GM12878 (cell line): Measurements from ENCODE around the gene EMSY. TPM values are rescaled to one million over a fixed set of nuclear protein-coding genes. Genes with fewer than 3 reads are reported as not detected.

Source experiments
- ATAC-seq: fragments of 200-7000 bp; cut with Tn5 transposase; 3 replicates; pipeline ENCODE4 v1.9.1; 2020; ENCODE audit warnings: mild to moderate bottlenecking, moderate library complexity
- BruUV-seq: library from RNA; stranded (reverse); fragments of 400-500 nt; replicated peaks from 2 replicates; lab custom pipeline; 2021; lab: Mats Ljungman, UMichigan
- CTCF ChIA-PET: fragments of 300-600 bp; sonication (Branson Sonifier 250); formaldehyde crosslinking; extraction: SDS; loops from one replicate; lab custom pipeline; 2021; ENCODE audit warnings: inconsistent platforms; lab: Yijun Ruan, JAX
- POLR2A ChIA-PET: fragments of 350-600 bp; formaldehyde crosslinking; extraction: SDS; loops from one replicate; lab custom pipeline; 2021; ENCODE audit warnings: inconsistent platforms; lab: Charles Lee
- RAD21 ChIA-PET: fragments of 300-600 bp; sonication (Branson Sonifier 250); formaldehyde crosslinking; loops from one replicate; lab custom pipeline; 2023; ENCODE audit warnings: antibody characterized with exemption; ENCODE audit not compliant: unreplicated experiment; lab: Charles Lee
- SMC1A ChIA-PET: fragments of 300-600 bp; sonication (Branson Sonifier 250); formaldehyde crosslinking; loops from one replicate; lab custom pipeline; 2023; ENCODE audit not compliant: unreplicated experiment, uncharacterized antibody; lab: Charles Lee
- DNase-seq: peaks from one replicate; pipeline ENCODE4 v3.0.0-alpha.2; 2011; ENCODE audit warnings: low read depth, low spot score
- FAIRE-seq: peaks from 3 replicates; lab custom pipeline; 2011; peaks lifted over from hg19 to GRCh38; lab: Jason Lieb, UNC
- H2AFZ ChIP-seq: 2 replicates; pipeline ENCODE4 v1.6.0; 2011; ENCODE audit warnings: low read depth, low read length, control low read depth; ENCODE audit not compliant: control insufficient read depth
- H3K27ac ChIP-seq: 2 replicates; pipeline ENCODE4 v1.5.1; 2011; ENCODE audit warnings: control low read depth; ENCODE audit not compliant: control insufficient read depth, insufficient read depth
- H3K27me3 ChIP-seq, 2 experiments: replicated peaks in 1 of 2; 2 replicates each; pipeline versions ENCODE4 v1.6.0 to v1.6.1; 2011; ENCODE audit warnings: low read length in 1 of 2; ENCODE audit not compliant: control insufficient read depth in 2 of 2, insufficient read depth in 2 of 2
- H3K36me3 ChIP-seq, 2 experiments: 2 replicates each; pipeline ENCODE4 v1.5.1; 2011; ENCODE audit warnings: low read length in 1 of 2; ENCODE audit not compliant: control insufficient read depth in 2 of 2, insufficient read depth in 2 of 2
- H3K4me1 ChIP-seq: 2 replicates; pipeline ENCODE4 v1.6.1; 2011; ENCODE audit warnings: mild to moderate bottlenecking, low read length, moderate library complexity, mixed read lengths; ENCODE audit not compliant: control insufficient read depth, insufficient read depth
- H3K4me2 ChIP-seq: 2 replicates; pipeline ENCODE4 v1.6.0; 2011; ENCODE audit warnings: control low read depth; ENCODE audit not compliant: control insufficient read depth, insufficient read depth
- H3K4me3 ChIP-seq: fragments of 200-600 bp; sonication (generic); 2 replicates; pipeline ENCODE4 v1.5.1; 2016
- H3K79me2 ChIP-seq: 2 replicates; pipeline ENCODE4 v1.6.0; 2011; ENCODE audit warnings: low read length; ENCODE audit not compliant: control insufficient read depth, insufficient read depth
- H3K9ac ChIP-seq: 2 replicates; pipeline ENCODE4 v1.8.0; 2011; ENCODE audit warnings: low read length, control low read depth, mixed read lengths; ENCODE audit not compliant: control insufficient read depth, insufficient read depth
- H3K9me3 ChIP-seq: replicated peaks from 3 replicates; pipeline ENCODE4 v1.5.1; 2011; ENCODE audit warnings: mild to moderate bottlenecking, low read length; ENCODE audit not compliant: control insufficient read depth, insufficient read depth
- H4K20me1 ChIP-seq: 2 replicates; pipeline ENCODE4 v1.6.0; 2011; ENCODE audit not compliant: control insufficient read depth, insufficient read depth
- BACH1 ChIP-seq: fragments of 450-650 bp; IDR thresholded peaks from 2 replicates; pipeline ENCODE4 v1.6.1; 2017; ENCODE audit warnings: mild to moderate bottlenecking, borderline replicate concordance
- BHLHE40 ChIP-seq, 2 experiments: fragments of 450-650 bp in 1 of 2; IDR thresholded peaks; 2 replicates each; pipeline ENCODE4 v1.6.1; 2011 to 2017; ENCODE audit warnings: low read depth in 2 of 2, borderline replicate concordance in 1 of 2, improper control_type of control experiment in 1 of 2, low read length in 1 of 2, mild to moderate bottlenecking in 1 of 2
- BMI1 ChIP-seq: fragments of 450-650 bp; IDR thresholded peaks from 2 replicates; pipeline ENCODE4 v1.6.1; 2016; ENCODE audit warnings: mild to moderate bottlenecking, moderate library complexity, borderline replicate concordance
- CBX3 ChIP-seq: fragments of 200-600 bp; sonication (generic); IDR thresholded peaks from 2 replicates; pipeline ENCODE4 v1.6.1; 2016; ENCODE audit warnings: low read depth, borderline replicate concordance
- CHD4 ChIP-seq: fragments of 200-600 bp; sonication (generic); IDR thresholded peaks from 2 replicates; pipeline ENCODE4 v1.6.1; 2016; ENCODE audit warnings: mild to moderate bottlenecking
- DPF2 ChIP-seq: fragments of 450-650 bp; IDR thresholded peaks from 2 replicates; pipeline ENCODE4 v1.6.1; 2017; ENCODE audit warnings: mild to moderate bottlenecking
- NRF1 ChIP-seq: conservative IDR thresholded peaks from 2 replicates; pipeline ENCODE4 v1.6.1; 2011; ENCODE audit warnings: mild to moderate bottlenecking, low read depth, low read length, improper control_type of control experiment
- RB1 ChIP-seq: fragments of 450-650 bp; formaldehyde crosslinking; IDR thresholded peaks from 2 replicates; pipeline ENCODE4 v1.6.1; 2017; ENCODE audit warnings: mild to moderate bottlenecking, borderline replicate concordance
- RBBP5 ChIP-seq: fragments of 200-600 bp; sonication (generic); conservative IDR thresholded peaks from 2 replicates; pipeline ENCODE4 v1.6.1; 2016
- TARDBP ChIP-seq: IDR thresholded peaks from 2 replicates; pipeline ENCODE4 v1.6.1; 2016; ENCODE audit warnings: borderline replicate concordance
- TBL1XR1 ChIP-seq: IDR thresholded peaks from 2 replicates; pipeline ENCODE4 v1.6.1; 2012; ENCODE audit warnings: low read depth, low read length, improper control_type of control experiment
- WGBS: methylation state at CpG from one replicate; pipeline ENCODE4 v1.1.6; 2016; ENCODE audit warnings: low lambda C conversion rate; ENCODE audit not compliant: insufficient replicate concordance, insufficient coverage; ENCODE audit errors: missing lambda C conversion rate; 5-methylcytosine and 5-hydroxymethylcytosine counted together
- in situ Hi-C: fragments of 300-500 bp; cut with MboI; formaldehyde crosslinking; loops from 9 replicates; pipeline ENCODE4 v1.14.3; 2018; ENCODE audit warnings: mixed read lengths
- intact Hi-C: fragments of 100-400 bp; cut with micrococcal nuclease; formaldehyde crosslinking; loops from one replicate; pipeline ENCODE4 v1.14.2; 2022; ENCODE audit not compliant: unreplicated experiment
- polyA plus RNA-seq, 11 experiments: library from polyadenylated mRNA; depleted of rRNA in 4 of 11; unstranded in 6 of 11; stranded (reverse) in 5 of 11; fragments of >200 nt; fragmentation: Nextera tagmentation in 4 of 11; fragmentation: Illumina TruSeq in 1 of 11; extraction: Ambion mirVana in 4 of 11; extraction: Trizol in 1 of 11; gene quantifications; 1 replicate in 1 of 11; 2 replicates in 10 of 11; pipeline versions ENCODE4 v1.2.1 to v1.2.3, GENCODE V29; 2011 to 2016; ENCODE audit warnings: inconsistent platforms in 2 of 11, missing spikeins in 2 of 11, low read depth in 1 of 11
- total RNA-seq, 4 experiments: library from RNA; depleted of rRNA in 3 of 4; stranded (reverse); fragments of >200 nt in 3 of 4; fragmentation: Illumina TruSeq in 1 of 4; extraction: Trizol in 1 of 4; gene quantifications; 2 replicates each; pipeline versions ENCODE4 v1.2.1 to v1.2.3, GENCODE V29; 2013 to 2021
- TF ChIP-seq, protein P1 (sequence below): IDR thresholded peaks from 2 replicates; pipeline ENCODE4 v1.6.1; 2011; ENCODE audit warnings: mild to moderate bottlenecking, low read depth, low read length, moderate library complexity; ENCODE audit not compliant: insufficient replicate concordance

EMSY gene
- total and polyA plus RNA-seq, 10 of the 15 experiments (the other 5 are each of a cell fraction or from before 2014, with no cell fraction given): 9.3 to 26.9 (median 13.0) TPM

DNA sequence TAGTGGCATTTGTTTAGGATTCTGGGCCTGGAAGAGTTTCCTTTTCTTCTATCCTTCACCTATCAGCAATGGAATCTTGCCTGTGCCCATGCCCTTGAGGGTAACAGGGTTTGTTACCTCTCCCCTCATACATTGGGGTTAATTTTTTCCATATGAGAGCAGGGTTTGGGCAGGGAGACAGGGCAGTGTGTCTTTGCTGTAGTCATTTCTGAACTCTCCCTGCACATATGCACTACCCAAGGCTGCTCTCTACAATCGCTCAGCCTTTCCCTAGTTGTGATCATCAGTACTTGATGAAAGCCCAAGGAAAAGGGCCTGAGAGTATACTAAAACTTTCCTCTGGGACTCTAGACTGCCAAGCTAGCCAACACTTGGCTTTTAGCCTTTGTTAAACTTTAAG lies 130.1 kb downstream of the EMSY start:
- ChIA-PET POLR2A (interaction anchor here (0.7 kb wide), 1 partner anchor 341 kb away, joined by 4 read pairs; no protein-coding TSS in a partner anchor), SMC1A (no interaction called here), RAD21 (interaction anchor here (0.6 kb wide), 1 partner anchor 779 kb away, joined by 3 read pairs; no protein-coding TSS in a partner anchor), CTCF (interaction anchor here (0.9 to 1.1 kb wide), 2 partner anchors 11 to 23 kb away, joined by 3 read pairs; no protein-coding TSS in a partner anchor)
- Histone ChIP-seq H3K27me3 (no peaks in the 10 kb centered on the region; a peak in 1 of 4 replicates), H3K9me3 (no peaks in the 10 kb centered on the region), H3K27ac (no peak overlapping the region), H3K79me2 (no peaks in the 10 kb centered on the region), H3K4me3 (no peak overlapping the region), H2AFZ (no peak overlapping the region), H3K9ac (no peak overlapping the region), H3K4me2 (no peak overlapping the region), H4K20me1 (no peaks in the 10 kb centered on the region), H3K4me1 (no peaks in the 10 kb centered on the region), H3K36me3 (no peaks in the 10 kb centered on the region)
- TF ChIP-seq CBX3: no peak
- TF ChIP-seq BMI1: no peak
- no peak for TF ChIP-seq RB1
- no peak for TF ChIP-seq RBBP5
- TF ChIP-seq CHD4: no peak
- TF ChIP-seq BHLHE40 (IDR thresholded peaks at IDR 0.05; ENCODE audit: borderline replicate concordance in 1 of 2, low read depth in 2 of 2, low read length in 1 of 2): no peak
- no peak for TF ChIP-seq TBL1XR1
- no peak for TF ChIP-seq DPF2
- TF ChIP-seq BACH1: no peak
- no peak for TF ChIP-seq TARDBP
- TF ChIP-seq, protein P1, sequence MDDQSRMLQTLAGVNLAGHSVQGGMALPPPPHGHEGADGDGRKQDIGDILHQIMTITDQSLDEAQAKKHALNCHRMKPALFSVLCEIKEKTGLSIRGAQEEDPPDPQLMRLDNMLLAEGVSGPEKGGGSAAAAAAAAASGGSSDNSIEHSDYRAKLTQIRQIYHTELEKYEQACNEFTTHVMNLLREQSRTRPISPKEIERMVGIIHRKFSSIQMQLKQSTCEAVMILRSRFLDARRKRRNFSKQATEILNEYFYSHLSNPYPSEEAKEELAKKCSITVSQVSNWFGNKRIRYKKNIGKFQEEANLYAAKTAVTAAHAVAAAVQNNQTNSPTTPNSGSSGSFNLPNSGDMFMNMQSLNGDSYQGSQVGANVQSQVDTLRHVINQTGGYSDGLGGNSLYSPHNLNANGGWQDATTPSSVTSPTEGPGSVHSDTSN: no peak
- TF ChIP-seq NRF1: no peak
- in situ Hi-C loops (no loop called here), intact Hi-C loops (no loop called here)
- WGBS: 71% methylated on average over 1 of the region's 1 CpG
- DNase-seq (no peak), FAIRE-seq (no peak), ATAC-seq (no peak)
- BruUV-seq: no TSS peak
